HG03280 (cell line): ENCODE measurements around the gene ADAM11.

Experiments
- ATAC-seq: cut with Tn5 transposase; IDR thresholded peaks from one replicate; pipeline ENCODE4 v1.9.1; 2021; ENCODE audit warnings: mild to moderate bottlenecking, moderate library complexity; ENCODE audit not compliant: unreplicated experiment

Gene ADAM11

DNA sequence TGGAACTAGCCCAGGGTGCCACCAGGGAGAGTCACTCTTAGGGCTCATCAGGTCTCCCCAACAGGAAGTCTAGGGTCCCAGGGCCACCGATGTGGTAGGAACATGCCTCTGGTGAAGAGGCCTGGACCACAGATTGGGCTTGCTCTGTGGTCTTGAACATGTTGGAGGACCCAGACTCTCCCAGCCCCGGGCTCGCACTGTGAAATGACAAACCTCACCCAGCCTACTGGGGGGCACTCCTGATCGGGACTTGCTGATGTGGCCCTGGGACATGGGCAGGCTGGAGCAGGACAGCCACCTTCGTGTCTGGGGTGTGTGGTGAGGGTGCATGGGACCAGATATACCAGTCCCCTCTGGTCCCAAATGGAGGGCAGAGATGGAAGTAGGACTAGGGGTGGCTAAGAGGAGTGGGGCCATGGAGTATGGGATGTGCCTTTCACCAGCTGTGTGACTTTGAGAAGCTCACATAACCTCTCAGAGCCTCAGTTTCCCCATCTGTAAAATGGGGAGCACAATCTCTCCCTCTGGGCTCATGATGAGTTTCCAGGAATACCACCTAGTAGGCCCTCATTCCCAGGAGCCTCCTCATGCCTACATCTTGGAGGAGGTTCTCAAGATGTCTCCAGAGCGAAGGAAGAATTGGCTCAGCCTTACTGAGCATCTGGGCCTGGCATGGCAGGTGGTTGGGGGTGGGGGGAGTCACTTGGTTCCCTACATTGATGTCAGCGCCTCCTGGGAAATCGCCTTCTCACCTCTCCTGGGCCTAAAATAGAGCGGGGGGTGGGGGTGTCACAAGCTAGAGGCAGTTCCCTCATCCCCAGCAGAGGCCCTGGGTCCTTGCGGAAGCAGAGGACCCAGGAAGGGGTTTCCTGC, 1.5 kb upstream of the ADAM11 start:
- no peak for ATAC-seq

DNA sequence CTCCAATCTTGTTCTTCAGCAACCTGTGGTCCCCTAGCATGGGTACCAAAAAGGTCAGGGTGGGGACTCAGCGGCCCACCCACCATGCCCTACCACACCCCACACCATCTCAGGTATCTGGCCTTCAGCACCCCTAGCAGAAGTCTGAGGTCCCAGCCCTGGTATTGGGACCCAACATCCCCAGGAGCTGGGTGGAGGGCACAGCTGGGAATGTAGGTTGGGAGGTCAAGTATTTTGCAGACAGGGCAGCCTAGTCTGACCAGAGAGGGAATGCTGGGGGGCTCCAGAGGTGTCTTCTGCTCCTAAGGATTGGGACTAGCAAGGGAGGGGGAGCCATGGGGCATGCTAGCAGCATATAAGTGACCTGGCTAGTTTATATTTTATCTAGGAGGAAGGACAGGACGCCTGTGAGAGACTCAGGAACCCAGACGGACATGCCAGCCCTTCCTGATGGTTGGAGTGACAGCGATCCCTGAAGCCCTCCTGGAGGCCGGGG, 822 bp upstream of the ADAM11 start:
- ATAC-seq, result no peak

DNA sequence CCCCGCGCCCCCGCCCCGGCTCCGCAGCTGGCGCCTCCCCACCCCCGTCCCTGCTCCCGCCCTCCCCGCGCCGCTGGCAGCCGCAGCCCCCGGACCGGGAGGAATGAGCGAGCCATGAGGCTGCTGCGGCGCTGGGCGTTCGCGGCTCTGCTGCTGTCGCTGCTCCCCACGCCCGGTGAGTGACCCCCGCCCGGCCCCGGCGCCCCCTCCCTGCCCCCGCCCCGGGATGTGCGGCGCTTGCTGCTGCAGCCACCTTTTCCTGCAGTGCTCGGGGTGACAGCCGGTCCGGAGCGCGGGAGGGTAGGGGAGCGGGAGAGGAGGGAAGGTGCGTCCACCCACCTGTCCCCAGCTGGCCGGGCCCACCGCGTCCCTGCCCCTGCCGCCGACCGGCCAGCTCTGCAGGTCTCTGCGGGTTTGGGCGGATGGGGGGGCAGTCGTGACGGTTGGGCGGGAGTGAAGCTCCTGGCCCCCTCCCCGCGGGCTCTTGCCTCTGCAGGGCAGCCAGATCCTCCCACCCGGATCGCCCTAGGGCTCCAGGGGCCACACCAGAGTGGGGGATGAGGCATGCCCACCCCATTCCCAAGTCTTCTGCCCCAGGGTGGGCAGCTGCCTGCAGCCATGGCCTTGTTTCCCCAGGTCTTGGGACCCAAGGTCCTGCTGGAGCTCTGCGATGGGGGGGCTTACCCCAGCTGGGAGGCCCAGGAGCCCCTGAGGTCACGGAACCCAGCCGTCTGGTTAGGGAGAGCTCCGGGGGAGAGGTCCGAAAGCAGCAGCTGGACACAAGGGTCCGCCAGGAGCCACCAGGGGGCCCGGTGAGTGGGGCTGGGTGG, 513 bp downstream of the ADAM11 start:
- ATAC-seq, result no peak

DNA sequence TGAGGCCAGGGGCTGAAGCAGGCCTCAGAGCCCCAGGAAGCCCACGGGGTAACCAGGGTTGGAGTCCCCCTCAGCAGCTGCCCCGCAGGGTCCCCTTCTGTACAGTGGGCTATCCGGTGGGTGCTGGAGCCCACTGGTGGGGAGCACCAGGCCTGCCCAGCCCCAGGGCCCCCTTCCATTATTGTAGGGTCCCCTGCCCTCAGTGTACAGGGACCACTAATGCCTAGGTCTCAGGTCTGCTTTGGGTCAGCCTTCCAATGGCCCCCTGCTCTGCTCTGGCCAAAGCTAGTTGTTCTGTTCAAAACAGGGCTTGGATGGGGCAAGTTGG, 1.1 kb downstream of the ADAM11 start:
- no peak for ATAC-seq

DNA sequence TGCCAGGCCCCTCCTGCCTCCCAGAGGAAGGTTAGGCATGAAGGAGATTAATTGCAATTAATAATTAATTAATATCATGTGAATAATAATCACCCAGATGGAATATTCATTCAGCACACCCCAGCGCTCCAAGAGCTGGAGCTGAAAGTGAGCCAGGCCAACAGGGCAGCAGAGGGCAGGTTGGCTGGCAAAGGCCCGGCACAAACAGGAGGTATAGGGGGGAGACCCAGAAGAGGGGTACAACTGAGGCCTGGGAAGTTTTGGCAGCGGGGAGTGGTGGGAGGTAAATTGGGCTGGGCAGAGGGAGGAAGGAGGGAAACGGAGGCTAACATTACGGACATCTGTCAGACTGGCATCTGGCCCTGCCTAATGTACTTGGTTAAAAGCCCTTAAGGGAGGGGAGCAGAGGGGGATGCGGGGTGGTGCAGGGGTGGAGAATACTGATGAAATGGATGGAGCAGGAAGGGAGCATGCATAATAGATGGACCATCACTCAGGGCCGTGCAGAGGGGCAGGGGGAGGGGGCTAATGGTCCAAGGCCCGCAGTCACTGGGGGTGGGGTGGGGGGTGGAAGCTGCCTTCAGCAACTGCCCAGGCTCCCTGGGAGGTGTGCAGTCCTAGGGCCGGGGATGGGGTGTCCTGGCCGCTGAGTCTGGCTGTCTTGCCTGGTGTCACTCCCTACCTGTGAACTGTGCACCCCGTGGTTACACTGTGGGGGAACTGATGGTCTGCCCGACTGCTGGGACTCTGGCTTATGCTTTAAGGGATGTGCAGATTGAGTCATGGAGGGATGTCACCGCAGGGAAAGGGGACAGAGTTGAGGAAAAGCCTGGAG, 1.9 kb downstream of the ADAM11 start:
- no peak for ATAC-seq

DNA sequence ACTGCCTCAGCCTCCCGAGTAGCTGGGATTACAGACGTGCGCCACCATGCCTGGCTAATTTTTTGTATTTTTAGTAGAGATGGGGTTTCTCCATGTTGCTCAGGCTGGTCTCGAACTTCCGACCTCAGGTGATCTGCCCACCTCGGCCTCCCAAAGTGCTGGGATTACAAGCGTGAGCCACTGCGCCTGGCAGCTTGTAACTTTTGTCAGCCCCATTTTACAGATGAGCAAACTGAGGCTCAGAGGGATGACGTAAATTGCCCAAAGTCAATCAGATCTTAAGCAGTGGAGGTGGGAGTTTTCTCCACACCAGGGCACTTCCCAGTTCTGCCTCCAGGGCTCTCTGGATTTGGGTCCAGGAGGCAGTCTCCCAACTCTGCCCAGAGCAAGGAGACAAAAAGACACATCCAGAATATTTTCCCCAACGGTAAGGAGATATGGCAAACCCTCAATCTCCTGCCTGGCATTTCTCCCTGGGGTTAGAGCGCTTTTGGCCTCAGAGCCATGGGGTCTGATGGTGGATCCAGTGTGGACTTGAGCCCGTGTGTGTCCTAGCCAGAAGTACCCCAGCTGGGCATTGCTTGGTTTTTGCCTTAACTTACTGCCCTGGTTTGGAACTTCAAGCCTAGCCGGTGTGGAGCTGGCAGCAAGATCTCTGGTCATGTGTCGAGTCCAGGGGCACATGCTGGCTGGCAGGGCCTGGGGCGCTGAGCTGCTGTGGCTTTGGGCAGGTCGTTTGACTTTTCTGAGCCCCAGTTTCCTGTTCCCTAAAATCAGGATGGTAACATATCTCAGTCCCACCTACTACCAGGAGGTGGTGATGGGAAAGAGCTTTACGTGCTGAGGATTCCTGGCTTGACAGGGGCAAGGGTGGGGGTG, 3.4 kb downstream of the ADAM11 start:
- ATAC-seq, result no peak

DNA sequence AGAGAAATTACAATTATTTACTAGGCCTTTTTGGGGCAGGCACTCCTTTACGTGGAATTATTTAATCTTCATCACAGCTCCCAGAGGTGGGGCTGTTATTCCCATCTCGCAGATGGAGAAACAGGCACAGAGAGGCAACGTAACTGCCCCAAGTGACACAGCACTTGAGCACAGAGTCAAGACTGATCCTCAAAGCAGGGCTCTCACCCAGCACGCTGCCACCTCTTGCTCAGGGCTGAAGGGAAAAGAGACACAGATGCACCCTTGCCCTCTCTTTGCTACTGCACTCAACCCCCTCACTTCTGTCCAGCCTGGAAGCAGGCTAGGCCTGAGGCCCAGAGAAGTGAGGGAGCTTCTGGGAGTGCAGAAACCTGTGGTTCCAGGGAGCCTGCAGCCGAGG, 4.4 kb downstream of the ADAM11 start:
- no peak for ATAC-seq

DNA sequence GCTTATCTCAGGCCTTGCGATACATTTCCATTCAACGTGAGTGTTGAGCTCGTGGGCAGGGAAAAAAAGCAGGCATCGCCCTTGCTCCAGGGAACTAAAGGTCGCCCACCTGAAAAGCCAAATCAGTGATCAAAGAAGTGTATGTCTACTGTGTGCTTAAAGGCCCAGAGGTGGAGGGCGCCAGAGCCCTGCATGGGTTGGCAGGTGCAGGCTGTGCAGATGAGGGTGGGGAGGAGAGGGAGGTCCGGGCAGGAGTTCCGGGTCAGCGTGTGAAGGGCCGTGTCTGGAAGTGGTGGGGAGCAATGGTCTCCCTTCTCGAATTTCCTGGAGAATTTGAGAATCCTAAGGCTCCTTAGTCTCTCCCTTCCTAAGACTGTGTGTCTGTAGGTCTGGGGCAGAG, 7.2 kb downstream of the ADAM11 start:
- no peak for ATAC-seq

DNA sequence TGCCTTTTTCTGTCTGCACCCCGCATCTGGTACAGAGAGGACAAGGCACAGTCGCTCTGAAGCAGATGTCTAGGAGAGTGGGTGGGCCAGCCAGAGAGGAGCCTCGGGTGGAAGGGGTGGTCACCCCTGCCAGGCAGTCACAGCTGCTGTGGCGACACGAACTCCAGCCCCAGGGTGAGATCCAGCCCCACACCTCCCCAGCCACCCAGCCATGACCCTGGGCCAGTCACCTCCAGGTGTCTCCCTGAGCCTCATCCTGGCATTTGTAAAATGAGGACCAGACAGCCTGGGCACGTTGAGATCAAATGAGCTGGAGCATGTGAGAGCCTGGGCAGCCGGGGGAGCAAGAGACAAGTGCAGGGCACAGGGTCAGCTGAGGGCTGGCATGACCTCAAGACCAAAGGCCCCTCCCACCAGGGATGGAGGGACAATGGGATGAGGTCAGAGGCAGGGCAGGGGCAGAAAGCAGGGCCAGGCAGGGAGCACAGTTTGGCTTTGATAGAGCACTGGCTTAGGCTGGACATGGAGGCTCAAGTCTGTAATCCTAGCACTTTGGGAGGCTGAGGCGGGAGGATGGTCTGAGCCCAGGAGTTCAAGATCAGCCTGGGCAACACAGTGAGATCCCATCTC, 7.7 kb downstream of the ADAM11 start:
- ATAC-seq, result no peak

DNA sequence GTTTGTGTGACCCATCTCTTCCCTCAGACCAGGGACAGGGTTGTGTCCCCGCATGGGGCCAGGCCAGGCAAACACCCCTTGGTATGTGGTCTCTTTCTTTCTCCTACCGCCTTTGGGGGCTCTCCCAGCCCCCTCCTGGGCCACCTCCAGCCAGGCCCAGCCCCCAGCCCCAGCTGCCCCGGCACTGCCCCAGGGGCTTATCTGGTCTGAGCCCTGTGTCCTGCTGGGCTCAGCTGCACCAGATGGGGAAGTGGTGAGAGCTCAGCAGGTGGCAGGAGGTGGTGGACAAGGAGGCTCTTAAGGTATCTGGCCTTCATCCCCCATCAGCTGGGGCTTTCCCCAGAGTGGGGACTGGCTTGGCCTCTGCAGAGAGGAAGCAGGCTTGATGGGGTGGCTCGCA, 8.7 kb downstream of the ADAM11 start:
- ATAC-seq, result no peak

DNA sequence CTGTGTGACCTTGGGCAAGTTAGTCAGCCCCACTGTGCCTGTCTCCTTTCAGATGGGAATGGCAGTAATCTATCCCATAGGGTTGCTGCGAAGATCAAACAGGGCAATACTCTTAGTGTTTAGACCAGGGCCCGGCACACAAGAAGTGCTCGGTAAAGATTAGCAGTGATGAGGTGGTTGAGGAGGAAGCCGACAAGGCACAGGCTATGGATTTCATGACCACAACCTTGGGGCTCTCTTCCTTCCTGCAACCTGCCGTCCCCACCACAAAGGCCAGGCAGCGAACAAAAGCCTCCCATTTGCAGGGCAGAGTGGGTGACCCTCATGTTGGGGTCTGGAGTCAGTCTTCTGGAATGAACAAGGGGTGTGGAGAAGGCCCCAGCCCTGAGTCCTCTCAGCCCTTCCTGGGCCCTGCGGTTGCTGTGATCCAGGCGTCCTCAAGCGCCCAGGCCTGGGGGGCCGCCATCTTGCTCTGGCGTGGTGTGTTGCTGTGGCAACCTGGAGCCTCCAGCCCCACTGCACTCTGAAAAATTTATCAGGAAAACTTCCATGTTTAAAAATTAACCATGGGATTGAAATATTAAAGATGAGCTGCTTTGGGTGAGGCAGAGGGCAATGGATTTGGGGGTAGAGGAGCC, 9.8 kb downstream of the ADAM11 start:
- ATAC-seq, result no peak

DNA sequence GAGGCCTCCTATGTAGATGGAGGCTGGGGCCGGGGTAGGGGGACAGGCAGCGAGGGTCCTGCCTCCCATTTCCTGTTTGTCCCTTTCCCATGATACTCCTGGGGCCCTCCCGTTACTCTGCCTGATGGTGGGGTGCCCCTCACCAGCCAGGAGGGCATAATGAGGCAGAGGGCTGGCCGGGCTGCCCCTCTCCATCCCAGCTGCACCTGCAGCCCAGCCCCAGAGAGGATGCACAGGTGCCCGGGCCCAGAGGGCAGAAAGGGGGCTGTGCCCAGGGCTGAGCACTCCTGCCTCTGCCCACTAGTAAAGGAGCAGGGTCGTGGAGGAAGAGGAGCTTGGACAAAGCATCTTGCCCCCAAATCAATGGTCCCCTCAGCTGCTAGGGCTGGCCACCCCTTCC, 10.4 kb downstream of the ADAM11 start:
- ATAC-seq, result no peak

DNA sequence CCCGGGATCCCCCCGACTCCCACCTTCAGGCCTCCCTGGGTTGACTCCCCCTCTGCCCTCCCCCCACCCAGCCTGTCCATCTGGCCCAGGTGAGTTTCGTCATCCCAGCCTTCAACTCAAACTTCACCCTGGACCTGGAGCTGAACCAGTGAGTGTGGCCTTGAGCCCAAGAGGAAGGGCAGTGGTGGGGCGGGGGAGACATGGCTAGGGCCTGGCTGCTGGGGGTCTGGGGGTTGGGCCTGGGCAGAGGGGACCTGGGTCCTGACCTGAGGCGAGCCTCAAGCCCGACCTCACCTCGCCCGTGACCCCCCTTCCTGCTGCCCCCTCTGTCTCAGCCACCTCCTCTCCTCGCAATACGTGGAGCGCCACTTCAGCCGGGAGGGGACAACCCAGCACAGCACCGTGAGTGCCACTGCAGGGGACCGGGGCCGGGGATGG, 10.9 kb downstream of the ADAM11 start:
- no peak for ATAC-seq

DNA sequence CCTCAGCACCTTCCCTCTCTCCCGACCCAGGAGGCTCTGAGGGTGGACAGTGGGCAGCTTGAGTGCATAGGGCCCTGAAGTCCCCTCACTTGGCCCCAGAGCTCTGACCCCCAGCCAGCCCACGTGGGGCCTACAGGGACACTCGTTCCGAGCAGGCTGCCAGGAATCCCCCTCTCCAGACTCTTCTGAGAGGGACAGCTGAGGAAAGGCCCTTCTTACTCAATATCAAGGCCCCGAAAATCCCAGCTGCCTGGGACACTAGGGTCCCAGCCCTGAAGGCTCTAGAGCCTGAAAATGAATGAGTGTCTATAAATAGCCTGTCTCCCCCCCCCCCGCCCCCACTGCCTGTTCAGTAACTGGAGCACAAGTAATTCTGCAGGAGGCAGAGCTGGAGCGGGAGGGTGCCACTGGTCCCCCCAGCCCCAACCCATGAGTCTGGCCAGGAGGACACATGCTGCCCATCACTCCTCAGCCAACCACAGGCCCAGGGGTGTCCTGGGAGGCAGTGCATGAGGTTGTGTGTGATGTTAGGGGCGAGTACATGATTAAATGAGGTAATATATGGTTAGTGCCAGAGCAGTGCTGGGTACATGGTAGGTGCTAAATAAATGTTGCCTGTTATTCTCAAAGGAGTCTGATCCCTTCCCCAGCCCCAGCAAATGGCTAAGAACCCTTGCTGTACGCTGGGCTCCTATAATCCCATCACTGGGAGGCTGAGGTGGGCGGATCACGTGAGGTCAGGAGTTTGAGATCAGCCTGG, 11.6 kb downstream of the ADAM11 start:
- ATAC-seq, result no peak

DNA sequence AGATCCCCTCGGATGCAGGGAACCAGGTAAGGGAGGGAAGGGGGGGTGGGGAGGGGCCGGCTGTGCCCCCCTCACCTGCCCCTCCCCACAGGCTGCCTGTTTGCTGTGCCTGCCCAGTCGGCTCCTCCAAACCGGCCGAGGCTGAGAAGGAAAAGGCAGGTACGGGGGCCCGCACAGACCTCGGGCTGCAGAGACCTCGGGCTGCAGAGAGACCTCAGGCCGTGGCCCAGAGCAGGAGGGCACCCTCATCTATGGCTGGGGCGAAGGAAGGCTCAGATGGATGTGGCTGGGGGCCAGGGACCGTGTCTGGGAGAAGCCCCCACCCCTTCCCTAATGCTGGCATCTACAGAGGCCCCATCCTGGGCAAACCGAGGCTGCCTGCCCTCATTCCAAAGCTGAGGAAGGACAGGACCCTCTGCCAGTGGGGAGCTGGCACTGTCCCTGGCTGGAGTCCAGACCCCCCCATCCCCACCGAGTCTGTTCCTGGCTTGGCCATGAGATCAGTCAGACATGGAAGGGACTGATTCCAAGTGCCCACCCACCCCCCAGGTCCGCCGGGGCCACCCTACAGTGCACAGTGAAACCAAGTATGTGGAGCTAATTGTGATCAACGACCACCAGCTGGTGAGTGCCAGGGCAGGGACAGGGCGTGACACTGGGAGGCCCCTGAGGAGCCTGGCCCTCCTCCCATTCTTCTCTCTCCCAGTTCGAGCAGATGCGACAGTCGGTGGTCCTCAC, 13.7 kb downstream of the ADAM11 start:
- ATAC-seq, result no peak

DNA sequence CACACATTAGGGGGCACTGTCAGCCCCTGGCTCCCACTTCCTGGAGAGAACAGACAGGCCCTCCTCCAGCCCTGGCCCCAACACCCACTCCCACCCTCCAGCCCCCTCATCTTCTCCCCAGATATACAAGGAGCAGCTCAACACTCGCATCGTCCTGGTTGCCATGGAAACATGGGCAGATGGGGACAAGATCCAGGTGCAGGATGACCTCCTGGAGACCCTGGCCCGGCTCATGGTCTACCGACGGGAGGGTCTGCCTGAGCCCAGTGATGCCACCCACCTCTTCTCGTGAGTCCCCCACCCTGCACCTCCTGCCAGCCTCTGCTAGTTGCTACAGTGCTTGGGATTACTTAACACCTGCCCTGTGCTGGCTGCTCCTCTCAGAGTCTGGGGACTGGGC, 14.4 kb downstream of the ADAM11 start:
- no peak for ATAC-seq

DNA sequence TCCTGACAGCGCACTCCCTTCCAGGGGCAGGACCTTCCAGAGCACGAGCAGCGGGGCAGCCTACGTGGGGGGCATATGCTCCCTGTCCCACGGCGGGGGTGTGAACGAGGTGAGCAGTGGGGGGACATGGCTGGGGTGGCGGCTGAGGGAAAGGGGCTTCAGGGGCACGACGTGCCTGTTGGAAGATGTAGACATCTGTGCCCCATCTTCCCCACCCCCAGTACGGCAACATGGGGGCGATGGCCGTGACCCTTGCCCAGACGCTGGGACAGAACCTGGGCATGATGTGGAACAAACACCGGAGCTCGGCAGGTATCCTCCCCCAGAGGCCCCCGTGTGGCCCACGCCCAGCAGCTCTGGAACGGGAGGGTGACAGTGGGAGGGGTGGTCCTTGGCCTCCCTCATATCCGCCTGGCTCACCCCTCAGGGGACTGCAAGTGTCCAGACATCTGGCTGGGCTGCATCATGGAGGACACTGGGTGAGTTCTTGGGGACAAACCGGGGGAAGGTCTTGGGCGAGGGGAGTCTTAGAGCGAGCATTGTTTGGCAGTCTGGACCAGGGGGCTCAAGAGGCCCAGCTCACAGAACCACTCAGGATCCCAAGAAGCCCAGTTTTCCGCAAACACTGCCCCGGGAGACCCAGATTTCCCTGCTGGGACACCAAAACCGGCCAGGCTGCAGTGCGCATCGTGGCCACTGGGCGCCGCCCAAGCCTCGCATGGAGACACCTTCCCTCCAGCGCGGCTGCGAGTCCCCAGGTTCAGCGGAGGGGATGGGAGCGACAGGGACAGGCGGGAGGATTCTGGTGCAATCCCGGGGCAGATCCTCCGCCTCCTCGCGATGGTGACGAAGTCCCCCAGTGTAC, 15.7 kb downstream of the ADAM11 start:
- no peak for ATAC-seq
